Effector memory CD4-positive, alpha-beta T cell (primary cell): ENCODE results near the gene TMOD2.
"Not testable (repeated sequence)": the region's sequence is repeated elsewhere in the genome, so short reads cannot be mapped to it uniquely, and the experiment has no call there.

ENCODE experiments used
- DNase-seq, 3 donors: peaks; one replicate each; pipeline ENCODE4 v3.0.0-alpha.2; 2020
- H3K27ac ChIP-seq: 2 replicates; pipeline ENCODE4 v1.7.0; 2013; ENCODE audit warnings: mild to moderate bottlenecking, low read length, moderate library complexity; ENCODE audit not compliant: insufficient read depth, poor library complexity, severe bottlenecking
- H3K27me3 ChIP-seq: replicated peaks from 2 replicates; pipeline ENCODE4 v1.7.0; 2013; ENCODE audit warnings: mild to moderate bottlenecking, low read length; ENCODE audit not compliant: insufficient read depth, control insufficient read depth, poor library complexity, severe bottlenecking
- H3K36me3 ChIP-seq: 2 replicates; pipeline ENCODE4 v1.7.0; 2013; ENCODE audit warnings: mild to moderate bottlenecking, low read length, moderate library complexity; ENCODE audit not compliant: control insufficient read depth, insufficient read depth
- H3K4me1 ChIP-seq: 2 replicates; pipeline ENCODE4 v1.7.0; 2013; ENCODE audit warnings: low read length, mild to moderate bottlenecking; ENCODE audit not compliant: control insufficient read depth, insufficient read depth, poor library complexity, severe bottlenecking
- H3K4me3 ChIP-seq: 2 replicates; pipeline ENCODE4 v1.7.0; 2013; ENCODE audit warnings: low read length, low read depth, mild to moderate bottlenecking; ENCODE audit not compliant: insufficient read depth, poor library complexity, severe bottlenecking
- H3K9me3 ChIP-seq: 2 replicates; pipeline ENCODE4 v1.7.0; 2013; ENCODE audit warnings: mild to moderate bottlenecking, low read length, moderate library complexity; ENCODE audit not compliant: control insufficient read depth

The TMOD2 gene

DNA sequence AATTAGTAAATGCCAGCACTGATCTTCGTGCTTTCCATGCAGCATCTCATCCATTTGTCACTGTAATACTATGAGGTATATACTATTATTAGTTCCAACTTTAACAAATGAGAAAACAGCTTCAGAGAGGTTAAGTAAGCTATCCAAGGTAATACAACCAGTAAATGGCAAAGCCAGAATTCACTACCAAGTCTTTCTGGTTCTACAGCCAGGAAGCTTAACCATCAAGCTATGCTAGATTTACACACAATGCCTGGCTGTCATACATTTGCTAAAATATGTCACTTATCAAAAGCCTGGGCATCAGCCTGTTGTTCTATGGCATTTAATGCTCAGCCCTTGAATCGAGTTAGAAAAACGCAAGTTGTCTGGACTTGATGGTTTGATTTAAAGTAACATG lies 32.6 kb downstream of the TMOD2 start:
- DNase-seq = no peak
- no peaks in the 10 kb centered on the region for H3K4me1 ChIP-seq
- H3K9me3 ChIP-seq = no peaks in the 10 kb centered on the region
- peaks cover 5% of the 10 kb centered on the region for H3K36me3 ChIP-seq
- H3K27me3 ChIP-seq = no peaks in the 10 kb centered on the region
- H3K27ac ChIP-seq = no peak overlapping the region
- no peak overlapping the region for H3K4me3 ChIP-seq

DNA sequence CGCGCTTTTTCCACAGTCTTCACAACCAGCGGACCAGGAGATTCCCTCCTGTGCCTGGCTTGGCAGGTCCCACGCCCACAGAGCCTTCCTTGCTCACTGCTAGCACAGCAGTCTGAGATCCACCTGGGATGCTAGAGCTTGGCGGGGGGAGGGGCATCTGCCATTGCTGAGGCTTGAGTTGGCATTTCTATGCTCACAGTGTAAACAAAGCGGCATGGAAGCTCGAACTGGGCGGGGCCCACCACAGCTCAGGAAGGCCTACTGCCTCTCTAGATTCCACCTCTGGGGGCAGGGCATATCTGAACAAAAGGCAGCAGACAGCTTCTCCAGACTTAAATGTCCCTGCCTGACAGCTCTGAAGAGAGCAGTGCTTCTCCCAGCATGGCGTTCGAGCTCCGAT lies 35.7 kb downstream of the TMOD2 start:
- not testable (repeated sequence) for DNase-seq, H3K9me3 ChIP-seq, H3K4me1 ChIP-seq, H3K27me3 ChIP-seq, H3K27ac ChIP-seq, H3K36me3 ChIP-seq, H3K4me3 ChIP-seq

GRCh38 chr15:51792474-51792873 lies 41.1 kb downstream of the TMOD2 start:
- not testable (repeated sequence) for H3K4me3 ChIP-seq, DNase-seq, H3K27me3 ChIP-seq, H3K9me3 ChIP-seq, H3K36me3 ChIP-seq, H3K27ac ChIP-seq, H3K4me1 ChIP-seq

DNA sequence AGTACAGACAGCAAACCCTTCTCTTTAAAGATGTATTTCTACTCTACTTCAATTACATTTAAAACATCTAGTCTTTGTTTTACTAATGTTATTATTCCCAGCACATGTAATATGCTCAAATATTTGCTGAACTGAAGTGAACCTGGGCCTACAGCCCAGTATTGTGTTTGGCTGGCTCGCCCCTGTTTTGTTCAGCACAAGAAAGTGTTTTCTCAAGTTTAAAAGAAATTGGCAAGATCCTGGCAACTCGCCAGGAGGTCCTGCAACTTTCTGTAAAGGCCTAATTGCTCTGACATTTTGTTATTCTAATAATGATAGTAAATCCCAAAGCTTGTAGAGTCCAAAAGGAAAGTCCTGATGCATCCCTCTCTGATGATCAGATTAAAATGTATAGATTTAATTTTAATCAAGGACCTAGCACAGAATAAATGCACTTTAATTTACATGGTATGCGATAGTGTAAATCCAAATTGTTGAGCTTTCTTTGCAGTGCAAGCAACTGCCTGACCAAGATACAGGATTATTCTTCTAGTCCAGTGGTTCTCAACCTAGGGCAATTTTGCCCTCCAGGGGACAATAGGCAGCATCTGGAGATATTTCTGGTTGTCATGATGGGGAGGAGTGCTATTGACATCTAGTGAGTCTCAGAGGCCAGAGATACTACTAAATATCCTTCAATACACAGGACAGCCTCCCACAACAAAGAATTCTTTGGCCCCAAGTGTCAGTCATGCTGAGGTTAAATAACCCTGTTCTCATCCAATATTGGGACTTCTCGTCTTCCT lies 42.3 kb downstream of the TMOD2 start:
- H3K9me3 ChIP-seq = no peaks in the 10 kb centered on the region
- no peaks in the 10 kb centered on the region for H3K27me3 ChIP-seq
- H3K4me1 ChIP-seq = no peaks in the 10 kb centered on the region
- H3K27ac ChIP-seq = no peak overlapping the region
- H3K4me3 ChIP-seq = no peak overlapping the region
- H3K36me3 ChIP-seq = no peaks in the 10 kb centered on the region
- no peak for DNase-seq

GRCh38 chr15:51796847-51797401 lies 45.5 kb downstream of the TMOD2 start:
- Histone ChIP-seq H3K27ac (no peak overlapping the region), H3K9me3 (no peaks in the 10 kb centered on the region), H3K27me3 (no peaks in the 10 kb centered on the region), H3K4me3 (no peak overlapping the region), H3K4me1 (no peaks in the 10 kb centered on the region), H3K36me3 (no peaks in the 10 kb centered on the region)
- DNase-seq = no peak

- Histone ChIP-seq H3K4me1 (no peaks in the 10 kb centered on the region), H3K4me3 (no peak overlapping the region)
Observed at GRCh38 chr15:51798281-51798680, 46.9 kb downstream of the TMOD2 start.

DNA sequence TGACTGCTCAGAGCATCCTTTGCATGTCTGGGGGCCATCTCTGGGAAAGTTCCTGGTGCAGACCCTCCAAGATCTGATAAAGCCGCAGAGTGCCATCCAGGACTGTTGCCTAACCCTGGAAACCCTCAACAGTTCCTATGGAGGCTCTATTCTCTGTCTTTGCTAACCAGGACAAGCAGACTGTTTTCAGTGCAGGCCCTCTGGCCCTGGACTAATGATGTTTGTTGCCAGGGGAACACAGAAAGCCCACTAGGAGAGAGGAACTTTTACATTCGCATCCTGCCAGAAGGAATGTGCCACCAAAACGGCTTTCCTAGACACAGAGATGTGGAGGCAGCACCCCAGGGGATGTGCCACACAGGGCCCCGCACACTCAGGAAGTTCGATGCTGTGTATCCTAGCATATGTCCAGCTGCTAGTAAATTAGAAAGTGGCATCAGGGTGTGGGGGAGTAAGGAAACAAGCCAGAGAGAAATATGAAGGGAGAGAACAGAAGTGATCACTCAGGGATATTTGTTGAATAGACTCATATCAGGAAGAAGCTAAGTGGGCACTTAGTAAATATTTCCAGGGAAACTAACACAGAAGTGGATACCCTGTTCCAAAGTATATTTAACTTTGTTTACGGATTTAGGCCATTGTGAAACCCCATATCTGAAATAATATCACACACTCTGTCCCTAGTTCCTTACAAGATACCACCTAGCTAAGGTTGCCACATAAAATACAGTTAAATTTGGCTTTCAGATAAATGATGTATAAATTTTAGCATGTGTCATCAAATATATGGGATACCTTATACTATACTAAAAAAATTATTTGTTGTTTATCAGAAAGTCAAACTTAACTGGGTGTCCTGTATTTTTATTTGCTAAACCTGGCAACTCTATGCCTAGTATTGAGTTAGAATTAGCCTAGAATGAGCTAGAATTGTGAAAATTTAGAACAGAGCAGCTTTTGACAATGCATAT lies 48.2 kb downstream of the TMOD2 start:
- Histone ChIP-seq H3K9me3 (no peaks in the 10 kb centered on the region), H3K27ac (no peak overlapping the region), H3K4me3 (no peak overlapping the region), H3K27me3 (no peaks in the 10 kb centered on the region), H3K36me3 (peaks cover 4% of the 10 kb centered on the region), H3K4me1 (no peaks in the 10 kb centered on the region)
- DNase-seq = no peak

More at GRCh38 chr15:51798281-51798680, 46.9 kb downstream of the TMOD2 start:
- Histone ChIP-seq H3K27ac (no peak overlapping the region), H3K36me3 (peaks cover 4% of the 10 kb centered on the region), H3K27me3 (no peaks in the 10 kb centered on the region), H3K9me3 (no peaks in the 10 kb centered on the region)
- DNase-seq = no peak

DNA sequence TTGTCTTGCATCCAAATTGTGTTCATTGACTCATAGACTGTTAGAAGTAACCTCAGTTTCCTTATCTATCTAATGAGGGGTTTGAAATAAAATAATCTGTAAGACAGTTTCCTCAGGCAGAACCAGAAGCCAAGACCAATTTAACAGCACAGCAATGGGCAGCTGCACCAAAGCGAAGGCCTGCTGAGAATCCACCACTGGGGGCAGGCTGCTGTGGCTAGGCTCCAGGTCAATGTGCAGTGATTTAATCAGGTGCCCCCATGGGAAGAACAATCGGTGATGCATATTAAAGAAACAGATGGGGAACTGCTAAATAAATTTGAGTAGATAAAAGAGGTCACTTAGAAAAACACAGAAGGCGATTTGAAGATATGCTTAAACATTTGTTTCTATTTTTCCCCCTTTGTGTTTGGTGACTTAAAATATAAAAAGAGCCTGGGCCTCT lies 50.0 kb downstream of the TMOD2 start:
- H3K9me3 ChIP-seq = no peaks in the 10 kb centered on the region
- no peaks in the 10 kb centered on the region for H3K27me3 ChIP-seq
- peaks cover 4% of the 10 kb centered on the region for H3K36me3 ChIP-seq
- no peak for DNase-seq
- no peak overlapping the region for H3K27ac ChIP-seq
- no peaks in the 10 kb centered on the region for H3K4me1 ChIP-seq
- no peak overlapping the region for H3K4me3 ChIP-seq

- Histone ChIP-seq H3K27ac (no peak overlapping the region), H3K36me3 (peaks cover 12% of the 10 kb centered on the region), H3K4me1 (no peaks in the 10 kb centered on the region), H3K4me3 (no peak overlapping the region), H3K27me3 (no peaks in the 10 kb centered on the region), H3K9me3 (no peaks in the 10 kb centered on the region)
- DNase-seq = no peak
Observed at GRCh38 chr15:51802593-51802992, 51.2 kb downstream of the TMOD2 start.

DNA sequence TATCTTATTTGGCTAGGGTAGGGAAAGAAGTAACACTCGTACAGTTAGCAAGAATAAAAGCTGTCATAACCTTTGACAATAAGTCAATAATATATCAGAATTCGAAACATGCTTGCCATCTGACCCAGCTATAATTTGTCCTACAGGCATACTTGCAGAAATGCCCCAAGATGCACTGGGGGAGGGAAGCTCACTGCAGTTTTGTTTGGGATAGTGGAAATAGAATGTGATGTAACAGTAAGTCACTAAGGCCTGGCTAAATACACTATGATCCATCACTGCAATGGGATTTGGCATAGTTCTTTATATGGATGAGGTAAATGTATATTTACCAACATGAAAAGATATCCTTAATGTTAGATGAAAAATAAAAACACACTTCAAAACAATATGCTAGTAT lies 52.6 kb downstream of the TMOD2 start:
- no peak for DNase-seq
- Histone ChIP-seq H3K36me3 (peaks cover 15% of the 10 kb centered on the region), H3K27ac (no peak overlapping the region), H3K4me3 (no peak overlapping the region), H3K9me3 (no peaks in the 10 kb centered on the region), H3K4me1 (no peaks in the 10 kb centered on the region), H3K27me3 (no peaks in the 10 kb centered on the region)
